HG03135 (cell line): ENCODE data around the gene MORN5.

Experiments
- ATAC-seq: cut with Tn5 transposase; IDR thresholded peaks from one replicate; pipeline ENCODE4 v1.9.1; 2021; ENCODE audit warnings: mild to moderate bottlenecking, moderate library complexity; ENCODE audit not compliant: unreplicated experiment

MORN5 gene

GRCh38 chr9:122227575-122227900, 67.8 kb downstream of the MORN5 start:
- no peak for ATAC-seq

GRCh38 chr9:122228191-122228567, 68.5 kb downstream of the MORN5 start:
- ATAC-seq, result no peak

- ATAC-seq, result no peak
Observed at GRCh38 chr9:122228568-122229484, 69.1 kb downstream of the MORN5 start, which contains the start of gene LHX6. LHX6 (minus strand) TSS chr9:122228957; CDS start chr9:122228740, 217 bp downstream.

GRCh38 chr9:122229485-122229837, 69.8 kb downstream of the MORN5 start:
- ATAC-seq, result no peak

- ATAC-seq, result no peak
Observed at GRCh38 chr9:122232796-122233306, 73.1 kb downstream of the MORN5 start.

GRCh38 chr9:122234022-122234748, 74.5 kb downstream of the MORN5 start:
- ATAC-seq, result no peak

GRCh38 chr9:122236681-122237080, 77.0 kb downstream of the MORN5 start:
- ATAC-seq, result no peak

- ATAC-seq, result no peak
Observed at GRCh38 chr9:122239722-122240121, 80.0 kb downstream of the MORN5 start.

- no peak for ATAC-seq
Observed at GRCh38 chr9:122244349-122244748, 84.6 kb downstream of the MORN5 start.

- no peak for ATAC-seq
Observed at GRCh38 chr9:122246666-122247065, 87.0 kb downstream of the MORN5 start.

GRCh38 chr9:122248448-122248865, 88.7 kb downstream of the MORN5 start:
- ATAC-seq, result no peak
